NT2/D1 (cell line): ENCODE measurements around the gene SCARB1.

Source experiments
- YY1 ChIP-seq: IDR thresholded peaks from 2 replicates; pipeline ENCODE4 v1.6.1; 2011; ENCODE audit not compliant: insufficient read length, insufficient read depth
- ZNF274 ChIP-seq: IDR thresholded peaks from 2 replicates; pipeline ENCODE4 v1.6.1; 2011; ENCODE audit warnings: mild to moderate bottlenecking, low read depth, low read length

DNA sequence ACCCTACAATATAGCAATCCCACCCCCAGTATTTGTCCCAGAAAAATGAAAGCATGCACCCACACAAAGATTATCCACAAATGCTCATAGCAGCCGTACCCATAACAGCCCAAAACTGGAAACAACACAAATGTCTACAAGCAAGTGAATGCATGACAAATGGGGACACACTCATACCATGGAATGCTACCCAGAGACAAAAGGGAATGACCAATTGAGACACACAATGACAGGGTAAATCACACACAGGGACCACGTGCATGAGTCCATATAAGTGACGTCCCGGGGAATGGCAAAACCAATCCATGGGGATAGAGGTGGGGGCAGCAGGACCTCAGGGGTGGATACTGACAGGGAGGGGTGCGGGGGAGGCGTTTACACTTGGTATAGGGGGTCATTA, 33.4 kb downstream of the SCARB1 start:
- no peak for TF ChIP-seq YY1
- no peak for TF ChIP-seq ZNF274
